Measurements from ENCODE around the gene KRT2. TPM values are rescaled to one million over a fixed set of nuclear protein-coding genes. Genes with fewer than 3 reads are reported as not detected.

KRT2 gene
- total and polyA plus RNA-seq, 9 of the 15 experiments (the other 6 are each of a cell fraction or from before 2014, with no cell fraction given): 0.03 to 0.69 (median 0.07) TPM; not detected in 2

DNA sequence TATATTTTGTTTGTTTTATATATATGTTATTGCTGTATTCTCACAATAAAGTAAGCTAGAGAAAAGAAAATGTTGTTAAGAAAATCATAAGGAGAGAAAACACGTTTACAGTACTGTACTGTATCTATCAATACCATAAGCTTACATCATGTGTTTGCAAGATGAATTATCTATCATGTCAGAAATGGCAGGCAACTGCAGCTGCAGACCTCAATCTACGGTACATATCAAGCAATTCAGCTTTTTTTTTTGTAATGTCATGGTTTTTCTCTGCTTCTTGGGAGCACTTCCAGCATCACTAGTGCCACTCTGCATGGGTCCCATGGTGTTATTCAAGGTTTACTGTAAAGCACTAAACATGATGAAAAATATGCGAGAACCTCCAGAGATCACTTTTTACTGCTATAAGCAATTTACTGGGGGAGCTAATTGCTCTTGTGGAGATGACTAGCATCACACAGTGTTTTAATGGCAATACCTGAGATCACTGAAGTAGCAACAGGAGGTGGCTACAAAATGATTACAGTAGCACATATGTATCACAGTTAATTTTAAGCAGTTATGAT lies 9.0 kb upstream of the KRT2 start (continued):
- TF ChIP-seq MAFG (tag; conservative IDR thresholded peaks at IDR 0.05) (peak; percentile 87), CHD1 (IDR thresholded peaks at IDR 0.05; ENCODE audit: low read length) (no peak), ZBTB8A (IDR thresholded peaks at IDR 0.05; ENCODE audit: partially characterized antibody) (no peak), BMI1 (IDR thresholded peaks at IDR 0.05; ENCODE audit: low read length) (no peak), ZNF561 (CRISPR knock-in tag; conservative IDR thresholded peaks at IDR 0.05) (no peak), SP2 (IDR thresholded peaks at IDR 0.05; ENCODE audit: extremely low read depth, low read depth, low read length, poor library complexity, severe bottlenecking) (no peak), NFYB (IDR thresholded peaks at IDR 0.05; ENCODE audit: extremely low read depth, insufficient read length) (no peak), EWSR1 (IDR thresholded peaks at IDR 0.05; ENCODE audit: borderline replicate concordance, low read depth, partially characterized antibody) (no peak), CEBPG (CRISPR knock-in tag; IDR thresholded peaks at IDR 0.05) (no peak), CEBPG (tag; conservative IDR thresholded peaks at IDR 0.05 in 1 of 2, IDR thresholded peaks at IDR 0.05 in 1 of 2) (no peak), IRF2 (CRISPR knock-in tag; IDR thresholded peaks at IDR 0.05) (no peak), HNRNPUL1 (IDR thresholded peaks at IDR 0.05; ENCODE audit: low read length) (no peak), NFE2 (IDR thresholded peaks at IDR 0.05; ENCODE audit: low read depth) (0 out of 2 replicates have a peak, but pooled peaks have one; percentile 22), SP1 (CRISPR knock-in tag; IDR thresholded peaks at IDR 0.05) (no peak), SMAD1 (IDR thresholded peaks at IDR 0.05; ENCODE audit: low read depth, low read length, partially characterized antibody) (no peak), HNRNPLL (IDR thresholded peaks at IDR 0.05; ENCODE audit: low read depth, low read length, poor library complexity, severe bottlenecking) (no peak), RFX5 (IDR thresholded peaks at IDR 0.05; ENCODE audit: low read depth, low read length) (no peak), POU5F1 (IDR thresholded peaks at IDR 0.05; ENCODE audit: borderline replicate concordance, low read depth, low read length, partially characterized antibody) (no peak), DMBX1 (CRISPR knock-in tag; IDR thresholded peaks at IDR 0.05; ENCODE audit: borderline replicate concordance) (no peak), TCF7L2 (IDR thresholded peaks at IDR 0.05; ENCODE audit: low read depth, low read length) (no peak), DDX20 (tag; IDR thresholded peaks at IDR 0.05; ENCODE audit: low read depth) (no peak), XRCC5 (IDR thresholded peaks at IDR 0.05; ENCODE audit: low read depth, low read length) (no peak), ZNF384 (IDR thresholded peaks at IDR 0.05; ENCODE audit: low read depth, low read length) (0 out of 2 replicates have a peak, but pooled peaks have one; percentile 9), JUNB (CRISPR knock-in tag; conservative IDR thresholded peaks at IDR 0.05) (no peak), BACH1 (tag; IDR thresholded peaks at IDR 0.05) (no peak)
- TF ChIP-seq, protein P1, sequence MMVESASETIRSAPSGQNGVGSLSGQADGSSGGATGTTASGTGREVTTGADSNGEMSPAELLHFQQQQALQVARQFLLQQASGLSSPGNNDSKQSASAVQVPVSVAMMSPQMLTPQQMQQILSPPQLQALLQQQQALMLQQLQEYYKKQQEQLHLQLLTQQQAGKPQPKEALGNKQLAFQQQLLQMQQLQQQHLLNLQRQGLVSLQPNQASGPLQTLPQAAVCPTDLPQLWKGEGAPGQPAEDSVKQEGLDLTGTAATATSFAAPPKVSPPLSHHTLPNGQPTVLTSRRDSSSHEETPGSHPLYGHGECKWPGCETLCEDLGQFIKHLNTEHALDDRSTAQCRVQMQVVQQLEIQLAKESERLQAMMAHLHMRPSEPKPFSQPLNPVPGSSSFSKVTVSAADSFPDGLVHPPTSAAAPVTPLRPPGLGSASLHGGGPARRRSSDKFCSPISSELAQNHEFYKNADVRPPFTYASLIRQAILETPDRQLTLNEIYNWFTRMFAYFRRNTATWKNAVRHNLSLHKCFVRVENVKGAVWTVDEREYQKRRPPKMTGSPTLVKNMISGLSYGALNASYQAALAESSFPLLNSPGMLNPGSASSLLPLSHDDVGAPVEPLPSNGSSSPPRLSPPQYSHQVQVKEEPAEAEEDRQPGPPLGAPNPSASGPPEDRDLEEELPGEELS (CRISPR knock-in tag; IDR thresholded peaks at IDR 0.05; ENCODE audit: borderline replicate concordance): no peak
- TF ChIP-seq, protein P2, sequence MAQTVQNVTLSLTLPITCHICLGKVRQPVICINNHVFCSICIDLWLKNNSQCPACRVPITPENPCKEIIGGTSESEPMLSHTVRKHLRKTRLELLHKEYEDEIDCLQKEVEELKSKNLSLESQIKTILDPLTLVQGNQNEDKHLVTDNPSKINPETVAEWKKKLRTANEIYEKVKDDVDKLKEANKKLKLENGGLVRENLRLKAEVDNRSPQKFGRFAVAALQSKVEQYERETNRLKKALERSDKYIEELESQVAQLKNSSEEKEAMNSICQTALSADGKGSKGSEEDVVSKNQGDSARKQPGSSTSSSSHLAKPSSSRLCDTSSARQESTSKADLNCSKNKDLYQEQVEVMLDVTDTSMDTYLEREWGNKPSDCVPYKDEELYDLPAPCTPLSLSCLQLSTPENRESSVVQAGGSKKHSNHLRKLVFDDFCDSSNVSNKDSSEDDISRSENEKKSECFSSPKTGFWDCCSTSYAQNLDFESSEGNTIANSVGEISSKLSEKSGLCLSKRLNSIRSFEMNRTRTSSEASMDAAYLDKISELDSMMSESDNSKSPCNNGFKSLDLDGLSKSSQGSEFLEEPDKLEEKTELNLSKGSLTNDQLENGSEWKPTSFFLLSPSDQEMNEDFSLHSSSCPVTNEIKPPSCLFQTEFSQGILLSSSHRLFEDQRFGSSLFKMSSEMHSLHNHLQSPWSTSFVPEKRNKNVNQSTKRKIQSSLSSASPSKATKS (CRISPR knock-in tag; IDR thresholded peaks at IDR 0.05): no peak

Data from K562 (cell line).